HG03196 (cell line): ENCODE results near the gene PEX11G.
A peak's percentile ranks its signal among the peaks of the same experiment; 100 is the strongest.

ENCODE experiments used
- ATAC-seq: cut with Tn5 transposase; IDR thresholded peaks from one replicate; pipeline ENCODE4 v1.9.1; 2021; ENCODE audit not compliant: unreplicated experiment

The PEX11G gene

DNA sequence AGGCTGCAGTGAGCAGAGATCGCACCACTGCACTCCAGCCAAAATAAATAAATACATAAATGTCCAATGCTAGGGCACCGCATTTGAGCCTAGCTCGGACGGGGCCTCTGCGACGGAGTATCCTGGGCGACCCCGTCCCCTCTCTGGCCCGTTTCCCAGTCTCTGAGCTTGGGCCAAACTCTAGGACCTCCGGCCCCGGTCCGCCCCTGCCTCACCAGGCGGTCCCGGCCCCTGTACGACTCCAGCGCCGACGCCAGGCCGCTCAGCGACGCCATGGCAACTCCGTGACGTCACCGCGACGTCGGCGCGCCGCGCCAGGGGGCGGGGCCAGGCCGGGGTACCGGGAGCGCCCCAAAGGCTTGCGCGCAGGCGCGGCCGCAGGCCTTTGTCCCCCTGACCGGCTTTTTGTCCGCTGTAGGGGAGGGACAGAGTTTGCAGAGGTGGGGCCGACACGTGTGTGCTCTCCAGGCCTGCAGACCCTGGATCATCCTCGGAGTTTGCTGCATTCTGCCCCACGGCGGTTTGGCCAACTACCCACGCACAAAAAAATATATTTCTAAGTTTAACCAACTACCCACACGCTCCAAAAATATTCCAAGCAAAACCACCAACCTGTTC lies at the start of gene PEX11G:
Gene PEX11G (minus strand): TSS at position 300 of the 618 bp plus-strand sequence. CDS start 25 bp downstream, at position 275.
- ATAC-seq, result no peak

DNA sequence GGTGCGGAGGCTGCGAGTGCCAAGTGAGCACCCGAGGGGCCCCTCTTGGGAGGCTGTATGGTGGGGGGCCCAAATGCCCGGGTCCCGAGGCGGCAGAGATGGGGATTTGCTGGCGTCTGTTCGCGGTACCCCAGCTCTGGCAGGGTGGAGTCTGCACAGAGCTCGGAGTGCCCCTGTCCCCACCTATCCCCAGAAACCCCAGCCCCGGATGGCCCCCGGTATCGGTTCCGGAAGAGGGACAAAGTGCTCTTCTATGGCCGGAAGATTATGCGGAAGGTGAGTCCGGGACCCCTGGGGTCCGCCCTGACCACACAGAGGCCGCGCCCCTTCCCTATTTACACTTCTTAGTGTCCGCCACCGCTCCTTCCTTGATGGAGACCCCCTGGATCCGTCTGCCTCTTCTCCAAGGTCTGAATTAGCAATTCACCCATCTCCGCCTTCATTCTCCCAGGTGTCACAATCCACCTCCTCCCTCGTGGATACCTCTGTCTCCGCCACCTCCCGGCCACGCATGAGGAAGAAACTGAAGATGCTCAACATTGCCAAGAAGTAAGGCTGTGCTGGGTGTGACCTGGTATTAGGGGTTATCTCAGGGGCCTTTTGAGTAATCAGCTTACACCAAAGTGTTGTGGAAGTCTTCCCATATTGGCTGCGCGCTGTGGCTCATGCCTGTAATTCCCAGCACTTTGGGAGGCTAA lies 47.3 kb upstream of the PEX11G start:
- no peak for ATAC-seq

GRCh38 chr19:7535047-7535997 lies 46.5 kb upstream of the PEX11G start, which contains the start of gene PNPLA6:
TSS of gene PNPLA6 (plus strand) at chr19:7535717. CDS start at chr19:7535789, 72 bp downstream.
- ATAC-seq, result peak; percentile 70

DNA sequence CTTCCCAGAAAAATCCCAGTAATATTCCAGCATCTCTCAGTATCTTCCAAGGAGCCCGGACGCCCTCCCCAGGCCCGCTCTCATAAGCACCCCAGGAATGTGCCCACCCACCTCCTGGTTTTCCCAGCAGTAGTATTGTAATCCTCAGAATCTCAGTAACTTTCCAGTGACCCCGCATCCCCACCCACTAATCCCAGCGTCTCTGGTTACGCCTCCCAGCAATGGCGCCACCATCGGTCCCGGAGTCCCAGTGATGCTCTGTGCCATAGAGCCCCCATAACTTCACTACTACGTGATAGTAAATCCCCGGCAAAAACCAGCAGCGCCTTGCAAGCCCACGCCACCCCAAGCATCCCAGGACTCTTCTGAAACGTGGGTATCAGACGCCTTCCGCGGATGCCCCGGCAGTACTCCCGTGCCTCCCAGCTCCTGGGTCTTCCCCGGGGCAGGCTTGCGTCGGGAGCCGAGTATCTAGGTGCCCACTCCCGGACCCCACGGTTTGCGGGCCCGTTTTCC lies 45.8 kb upstream of the PEX11G start:
- peak; percentile 7 for ATAC-seq

GRCh38 chr19:7533925-7534480 lies 45.2 kb upstream of the PEX11G start:
- no peak for ATAC-seq

DNA sequence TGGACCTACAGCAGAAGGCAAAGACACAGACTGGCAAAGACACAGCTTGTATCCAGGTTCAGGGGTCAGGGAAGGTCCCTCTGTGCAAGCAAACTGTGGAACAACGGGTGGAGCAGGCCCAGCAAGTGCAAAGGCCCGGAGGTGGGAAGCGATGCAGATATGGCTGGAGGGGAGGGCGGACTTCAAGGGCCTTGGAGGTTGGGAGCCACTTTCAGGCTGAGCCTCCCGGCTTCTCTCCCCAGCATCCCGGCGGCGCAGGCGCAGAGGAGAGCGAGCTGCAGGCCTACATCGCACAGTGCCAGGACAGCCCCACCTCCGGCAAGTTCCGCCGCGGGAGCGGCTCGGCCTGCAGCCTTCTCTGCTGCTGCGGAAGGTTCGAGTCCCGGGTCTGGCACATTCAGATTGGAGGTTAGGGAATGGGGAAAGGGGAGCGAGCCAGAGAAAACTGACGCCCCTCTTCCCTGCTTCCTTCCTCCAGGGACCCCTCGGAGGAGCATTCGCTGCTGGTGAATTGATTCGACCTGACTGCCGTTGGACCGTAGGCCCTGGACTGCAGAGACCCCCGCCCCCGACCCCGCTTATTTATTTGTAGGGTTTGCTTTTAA lies 44.5 kb upstream of the PEX11G start:
- ATAC-seq, result no peak

DNA sequence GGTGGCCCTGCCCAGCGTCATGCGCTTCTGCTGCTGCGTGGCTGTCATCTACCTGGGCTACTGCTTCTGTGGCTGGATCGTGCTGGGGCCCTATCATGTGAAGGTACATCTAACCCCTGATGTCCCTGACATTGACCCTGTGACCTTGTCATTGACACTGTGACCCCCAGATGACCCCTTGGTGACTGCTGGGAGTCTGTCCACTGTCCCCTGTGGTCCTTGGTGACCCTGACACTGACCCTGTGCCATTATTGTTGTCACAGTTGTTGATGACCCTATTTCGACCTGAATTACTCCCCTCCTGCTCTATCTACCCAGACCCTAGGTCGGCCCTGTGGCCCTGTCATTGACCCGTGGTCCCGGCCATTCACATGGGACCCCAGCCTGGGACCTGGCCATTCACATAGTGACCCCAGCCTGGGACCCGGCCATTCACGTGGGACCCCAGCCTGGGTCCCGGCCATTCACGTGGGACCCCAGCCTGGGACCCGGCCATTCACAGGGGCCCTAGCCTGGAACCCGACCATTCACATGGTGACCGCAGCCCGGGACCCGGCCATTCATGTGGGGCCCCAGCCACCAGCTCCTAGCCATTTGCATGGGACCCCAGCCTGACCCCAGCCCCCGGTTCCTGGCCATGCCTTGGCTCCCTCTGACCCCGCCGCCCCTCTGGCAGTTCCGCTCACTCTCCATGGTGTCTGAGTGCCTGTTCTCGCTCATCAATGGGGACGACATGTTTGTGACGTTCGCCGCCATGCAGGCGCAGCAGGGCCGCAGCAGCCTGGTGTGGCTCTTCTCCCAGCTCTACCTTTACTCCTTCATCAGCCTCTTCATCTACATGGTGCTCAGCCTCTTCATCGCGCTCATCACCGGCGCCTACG lies 41.0 kb upstream of the PEX11G start:
- ATAC-seq, result no peak

- no peak for ATAC-seq
These were observed 40.4 kb upstream of the PEX11G start for GRCh38 chr19:7529246-7529600.

- ATAC-seq, result no peak
These were observed 39.8 kb upstream of the PEX11G start for GRCh38 chr19:7528522-7529245.

GRCh38 chr19:7528192-7528519 lies 39.3 kb upstream of the PEX11G start:
- no peak for ATAC-seq

DNA sequence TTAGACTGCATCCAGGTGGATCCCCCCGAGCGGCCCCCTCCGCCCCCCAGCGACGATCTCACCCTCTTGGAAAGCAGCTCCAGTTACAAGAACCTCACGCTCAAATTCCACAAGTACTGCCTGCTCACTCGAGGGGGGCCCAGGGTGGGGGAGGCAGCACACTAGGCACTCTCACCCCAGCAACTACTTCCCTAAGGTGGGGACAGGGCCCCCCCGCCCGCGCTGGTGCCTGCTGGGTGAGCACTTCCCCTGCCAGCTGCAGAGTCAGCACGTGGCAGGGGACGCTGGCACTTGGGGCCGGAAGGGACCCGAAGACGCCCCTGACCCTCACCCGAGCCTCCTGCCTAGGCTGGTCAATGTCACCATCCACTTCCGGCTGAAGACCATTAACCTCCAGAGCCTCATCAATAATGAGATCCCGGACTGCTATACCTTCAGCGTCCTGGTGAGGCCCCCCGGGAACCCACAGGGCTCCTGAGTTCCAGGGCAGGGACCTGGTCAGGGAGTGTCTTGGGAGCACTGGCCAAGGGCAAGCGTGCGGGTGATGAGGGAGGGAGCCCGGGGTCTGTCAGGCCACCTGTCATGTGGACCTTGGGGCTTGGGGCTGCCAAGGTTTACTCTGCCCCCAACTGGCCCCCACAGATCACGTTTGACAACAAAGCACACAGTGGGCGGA lies 38.8 kb upstream of the PEX11G start:
- ATAC-seq, result no peak

DNA sequence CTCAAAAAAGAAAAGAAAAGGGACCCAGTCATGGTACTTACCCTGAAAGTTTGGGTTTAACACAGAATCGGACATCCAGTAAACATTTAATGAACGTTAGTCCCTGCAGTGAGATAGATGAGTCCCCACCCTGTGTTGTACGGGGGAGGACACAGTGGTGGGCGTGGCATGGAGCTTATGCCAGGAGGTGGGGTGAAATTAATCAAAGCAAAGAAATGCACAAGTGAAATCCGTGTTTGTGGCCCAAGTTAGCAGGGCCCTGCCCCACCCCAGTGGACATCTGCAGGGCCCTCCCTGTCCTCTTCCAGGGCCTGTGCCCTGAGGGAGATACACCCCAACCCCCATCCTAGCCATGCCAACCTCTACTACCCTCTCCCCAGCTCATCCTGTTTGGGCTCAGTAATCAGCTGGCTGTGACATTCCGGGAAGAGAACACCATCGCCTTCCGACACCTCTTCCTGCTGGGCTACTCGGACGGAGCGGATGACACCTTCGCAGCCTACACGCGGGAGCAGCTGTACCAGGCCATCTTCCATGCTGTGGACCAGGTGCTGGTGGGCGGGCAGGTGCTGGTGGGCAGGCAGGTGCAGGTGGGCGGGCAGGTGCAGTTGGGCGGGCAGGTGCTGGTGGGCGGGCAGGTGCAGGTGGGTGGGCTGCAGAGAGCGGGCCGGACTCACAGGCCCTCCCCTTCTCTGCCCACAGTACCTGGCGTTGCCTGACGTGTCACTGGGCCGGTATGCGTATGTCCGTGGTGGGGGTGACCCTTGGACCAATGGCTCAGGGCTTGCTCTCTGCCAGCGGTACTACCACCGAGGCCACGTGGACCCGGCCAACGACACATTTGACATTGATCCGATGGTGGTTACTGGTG lies 37.5 kb upstream of the PEX11G start:
- ATAC-seq, result no peak

GRCh38 chr19:7524992-7525739 lies 36.3 kb upstream of the PEX11G start:
- no peak for ATAC-seq

- ATAC-seq, result no peak
These were observed 35.7 kb upstream of the PEX11G start for GRCh38 chr19:7524523-7524922.

GRCh38 chr19:7522923-7523667 lies 34.3 kb upstream of the PEX11G start:
- no peak for ATAC-seq
